Small intestine (tissue), 7 donors: ENCODE results near the gene KLK7. TPM values are rescaled to one million over a fixed set of nuclear protein-coding genes. Genes with fewer than 3 reads are reported as not detected.

Source experiments
- DNase-seq, 2 donors: peaks; one replicate each; pipeline versions ENCODE4 v3.0.0 to v3.0.0-alpha.2; 2013
- FAIRE-seq: peaks from 2 replicates; lab custom pipeline; 2012; peaks lifted over from hg19 to GRCh38; lab: Jason Lieb, UNC
- H3K27ac ChIP-seq, 3 donors: one replicate each; pipeline ENCODE4 v1.5.1; 2013; ENCODE audit warnings: low read length in 2 of 3, mild to moderate bottlenecking in 2 of 3, control low read depth in 1 of 3, inconsistent platforms in 1 of 3, low read depth in 1 of 3, moderate library complexity in 1 of 3
- H3K27me3 ChIP-seq, 3 donors: one replicate each; pipeline ENCODE4 v1.6.1; 2013; ENCODE audit warnings: low read length in 3 of 3, inconsistent platforms in 1 of 3; ENCODE audit not compliant: control insufficient read depth in 3 of 3, insufficient read depth in 3 of 3
- H3K36me3 ChIP-seq, 3 donors: one replicate each; pipeline ENCODE4 v1.6.1; 2013; ENCODE audit warnings: low read length in 3 of 3, inconsistent platforms in 1 of 3, low read depth in 1 of 3, mild to moderate bottlenecking in 1 of 3, moderate library complexity in 1 of 3; ENCODE audit not compliant: control insufficient read depth in 3 of 3, insufficient read depth in 2 of 3
- H3K4me1 ChIP-seq, 3 donors: one replicate each; pipeline ENCODE4 v1.6.1; 2013; ENCODE audit warnings: low read length in 2 of 3, inconsistent platforms in 1 of 3, low read depth in 1 of 3, mild to moderate bottlenecking in 1 of 3, moderate library complexity in 1 of 3; ENCODE audit not compliant: control insufficient read depth in 3 of 3, insufficient read depth in 2 of 3
- H3K4me3 ChIP-seq, 3 donors: one replicate each; pipeline ENCODE4 v1.5.1; 2013; ENCODE audit warnings: low read length in 3 of 3, control low read depth in 1 of 3, inconsistent platforms in 1 of 3, low read depth in 1 of 3, mild to moderate bottlenecking in 1 of 3, moderate library complexity in 1 of 3
- H3K9me3 ChIP-seq, 2 donors: one replicate each; pipeline ENCODE4 v1.6.1; 2013; ENCODE audit warnings: low read depth in 1 of 2, low read length in 1 of 2; ENCODE audit not compliant: control insufficient read depth in 2 of 2, insufficient read depth in 1 of 2
- whole genome bisulfite sequencing, 3 donors: extraction: QIAGEN DNeasy Blood & Tissue Kit; methylation state at CpG; one replicate each; pipeline ENCODE4 v1.1.7; 2013; 5-methylcytosine and 5-hydroxymethylcytosine counted together
- polyA plus RNA-seq, 4 donors: library from polyadenylated mRNA; stranded (reverse) in 3 of 4; unstranded in 1 of 4; fragments of 200-250 nt in 3 of 4; fragments of 120-200 nt in 1 of 4; gene quantifications; one replicate each; pipeline versions ENCODE4 v1.2.1 to v1.2.3, GENCODE V29; 2013
- donor health status: healthy with polysubstance abuse.
- donor health status: control.
- donor health status: control.
- donor health status: Bipolar disorder and iron deficiency.
- donor health status: healthy.

Gene KLK7
- polyA plus RNA-seq, 4 donors: 0.07 TPM; not detected in 3

DNA sequence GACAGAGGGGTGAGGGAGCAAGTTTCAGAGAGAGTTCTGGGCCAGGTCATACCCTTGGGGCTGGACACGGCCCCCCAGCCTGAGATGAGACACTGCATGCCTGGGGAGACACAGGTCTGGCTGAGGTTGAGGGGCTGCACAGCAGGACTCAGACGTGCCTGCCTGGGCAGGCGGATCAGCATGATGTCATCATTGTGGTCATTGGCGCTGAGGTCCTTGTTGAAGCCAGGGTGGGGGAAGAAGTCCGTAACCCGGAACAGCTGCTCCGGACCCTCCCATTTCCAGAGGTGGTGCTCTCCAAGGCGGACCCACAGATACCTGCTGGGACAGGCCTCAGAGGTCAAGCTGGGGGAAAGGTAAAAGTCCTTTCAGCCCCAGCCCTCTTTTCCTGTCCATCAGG is 22.7 kb upstream of the KLK7 start:
- no peak overlapping the region for H3K27ac ChIP-seq
- no peak overlapping the region for H3K4me3 ChIP-seq
- H3K36me3 ChIP-seq: no peaks in the 10 kb centered on the region
- peaks cover 0 to 3% of the 10 kb centered on the region in 2 donors for H3K9me3 ChIP-seq
- 54 to 66% (median 54%) methylated on average over 7 to 8 of the region's 8 CpGs for WGBS, 3 donors
- DNase-seq (no peak), FAIRE-seq (no peak)
- H3K27me3 ChIP-seq: peaks cover 0 to 8% (median 4%) of the 10 kb centered on the region in 3 donors
- H3K4me1 ChIP-seq: no peaks in the 10 kb centered on the region

DNA sequence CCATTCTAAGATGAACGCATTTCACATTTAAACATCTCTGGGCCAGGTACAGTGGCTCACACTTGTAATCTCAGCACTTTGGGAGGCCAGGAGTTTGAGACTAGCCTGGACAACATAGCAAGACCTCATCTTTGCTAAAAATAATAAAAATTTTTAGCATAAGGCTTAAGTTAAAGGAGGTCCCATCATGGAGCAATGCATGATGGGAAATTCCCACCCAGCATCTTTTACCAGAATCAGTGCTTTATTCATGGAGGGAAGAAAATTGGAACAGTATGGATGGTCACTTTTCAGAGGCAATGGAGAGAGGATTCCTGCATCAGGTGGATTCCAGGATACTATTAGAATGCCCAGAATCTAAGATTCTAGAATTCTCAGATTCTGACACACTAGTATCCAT is 21.5 kb upstream of the KLK7 start:
- Histone ChIP-seq H3K4me3 (no peak overlapping the region), H3K27me3 (peaks cover 0 to 11% (median 11%) of the 10 kb centered on the region in 3 donors), H3K27ac (no peak overlapping the region), H3K36me3 (no peaks in the 10 kb centered on the region), H3K9me3 (peaks cover 0 to 3% of the 10 kb centered on the region in 2 donors), H3K4me1 (no peaks in the 10 kb centered on the region)
- FAIRE-seq (no peak), DNase-seq (no peak)
- 81 to 90% (median 88%) methylated on average over 1 of the region's 1 CpG for whole genome bisulfite sequencing, 3 donors

DNA sequence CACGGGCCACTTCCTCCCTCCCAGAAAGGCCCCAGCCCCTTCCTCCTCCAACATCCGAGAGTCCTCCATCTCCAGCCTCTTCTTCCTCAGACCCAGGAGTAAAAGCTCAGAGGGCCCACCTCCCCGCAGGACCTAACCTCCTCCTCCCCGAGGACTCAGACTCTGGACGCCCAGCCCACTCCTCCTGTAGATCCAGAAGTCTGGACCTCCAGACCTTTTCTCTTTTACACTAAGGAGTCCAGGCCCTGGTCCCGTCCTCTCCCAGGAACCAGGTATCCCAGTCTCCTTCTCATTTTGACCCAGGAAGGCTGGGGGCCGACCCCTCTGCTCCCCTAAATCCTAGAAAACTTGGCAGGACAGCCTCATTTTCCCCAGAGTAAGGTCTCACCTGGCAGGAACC is 19.6 kb upstream of the KLK7 start:
- H3K27me3 ChIP-seq: peaks cover 0 to 11% (median 11%) of the 10 kb centered on the region in 3 donors
- FAIRE-seq (no peak), DNase-seq (no peak)
- H3K27ac ChIP-seq: no peak overlapping the region
- no peaks in the 10 kb centered on the region for H3K4me1 ChIP-seq
- H3K9me3 ChIP-seq: peaks cover 0 to 3% of the 10 kb centered on the region in 2 donors
- WGBS, 3 donors: 73 to 80% (median 79%) methylated on average over 7 of the region's 7 CpGs
- H3K4me3 ChIP-seq: no peak overlapping the region
- no peaks in the 10 kb centered on the region for H3K36me3 ChIP-seq

DNA sequence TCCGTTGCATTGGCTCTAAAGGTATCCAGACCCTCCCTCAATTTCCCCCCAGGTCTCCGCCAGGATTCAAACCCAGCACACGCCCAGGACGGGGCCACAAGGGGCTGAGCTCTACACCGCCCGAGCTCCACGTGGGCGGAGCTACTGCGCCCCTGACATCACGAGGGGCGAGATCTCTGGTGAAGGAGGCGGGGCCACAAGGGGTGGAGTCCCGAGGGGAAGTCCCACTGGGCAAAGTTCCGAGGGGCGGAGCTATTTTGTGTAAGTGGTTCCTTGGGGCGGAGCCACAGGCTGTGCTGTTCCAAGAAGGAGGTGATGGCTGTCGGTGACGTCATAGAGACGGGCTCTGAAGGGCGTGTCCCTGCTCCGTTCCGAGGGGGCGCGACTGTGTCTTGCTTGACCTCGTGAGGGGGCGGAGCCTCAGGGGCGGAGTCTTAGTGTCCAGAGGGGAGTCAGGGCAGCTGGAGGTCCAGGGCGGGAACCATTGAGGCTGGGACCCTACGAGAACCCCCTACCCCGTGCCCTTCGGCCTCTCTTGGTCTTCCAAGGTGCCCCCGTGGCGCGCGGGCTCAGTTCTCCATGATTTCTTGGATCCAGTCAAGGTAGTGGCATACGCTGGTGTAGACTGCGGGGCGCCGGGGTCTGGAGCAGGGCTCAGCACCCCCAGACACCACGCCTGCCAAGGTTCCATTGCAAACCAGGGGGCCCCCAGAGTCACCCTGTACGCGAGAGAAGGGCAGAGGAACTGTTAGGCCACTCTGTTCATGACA is 19.0 kb upstream of the KLK7 start:
- no peak overlapping the region for H3K4me3 ChIP-seq
- H3K27me3 ChIP-seq: peaks cover 0 to 11% (median 11%) of the 10 kb centered on the region in 3 donors
- no peaks in the 10 kb centered on the region for H3K4me1 ChIP-seq
- no peaks in the 10 kb centered on the region for H3K36me3 ChIP-seq
- peak in 1 of 2 donors; percentile 10 for DNase-seq
- no peak overlapping the region for H3K27ac ChIP-seq
- no peak for FAIRE-seq
- H3K9me3 ChIP-seq: peaks cover 0 to 3% of the 10 kb centered on the region in 2 donors
- 46 to 64% (median 62%) methylated on average over 31 to 42 of the region's 42 CpGs for WGBS, 3 donors

DNA sequence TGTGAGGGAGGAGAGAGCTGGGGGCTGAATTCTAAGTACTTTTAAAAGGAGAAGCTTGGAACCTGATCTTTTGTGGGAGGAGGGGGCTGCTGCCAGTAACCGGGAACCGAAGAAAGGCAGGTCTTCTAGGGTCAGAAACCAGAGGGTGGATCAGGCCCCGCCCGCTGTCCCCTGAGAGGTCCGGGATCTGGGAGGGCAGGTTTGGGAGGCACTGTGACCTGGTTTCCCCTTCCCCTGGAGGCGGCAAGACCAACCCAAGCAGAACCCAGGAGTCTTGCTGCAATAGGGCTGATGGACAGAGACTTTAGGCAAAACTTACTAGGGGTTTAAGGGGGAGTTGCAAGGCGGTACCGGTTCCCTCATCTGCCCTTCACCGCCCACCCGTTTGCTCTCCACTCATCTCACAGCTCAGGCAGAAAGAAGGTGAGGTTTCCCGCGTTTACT is 18.4 kb upstream of the KLK7 start:
- Histone ChIP-seq H3K36me3 (no peaks in the 10 kb centered on the region), H3K4me3 (no peak overlapping the region), H3K9me3 (peaks cover 0 to 3% of the 10 kb centered on the region in 2 donors), H3K27ac (no peak overlapping the region), H3K4me1 (no peaks in the 10 kb centered on the region), H3K27me3 (peaks cover 0 to 11% (median 11%) of the 10 kb centered on the region in 3 donors)
- 36 to 58% (median 48%) methylated on average over 12 of the region's 12 CpGs for WGBS, 3 donors
- no peak for FAIRE-seq
- no peak for DNase-seq

DNA sequence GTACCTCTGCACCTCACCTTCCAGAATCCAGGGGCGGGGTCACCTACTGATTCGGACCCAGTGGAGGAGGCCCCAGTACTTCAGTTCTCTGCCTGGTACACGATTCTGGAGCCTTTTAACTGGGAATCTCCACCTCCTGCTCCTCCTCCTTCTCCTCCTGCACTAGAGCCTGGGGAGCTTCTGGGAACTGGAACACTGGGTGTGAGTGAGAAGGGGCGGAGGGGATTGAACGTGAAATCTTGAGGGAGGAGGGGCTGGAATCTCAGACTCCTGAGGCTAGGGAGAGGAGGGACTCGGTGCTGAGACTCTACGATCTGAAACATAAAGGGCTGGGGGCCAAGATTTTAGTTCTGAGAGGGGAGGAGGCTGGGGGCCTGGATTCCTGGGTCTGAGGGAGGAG is 17.8 kb upstream of the KLK7 start, which contains the start of gene KLK8:
KLK8 (minus strand) TSS at position 90 of the 400 bp plus-strand sequence. CDS start 437 bp downstream, outside the sequence.
- Histone ChIP-seq H3K27ac (no peak within 1 kb of the TSS), H3K36me3 (no peaks in the 10 kb centered on the region), H3K27me3 (peaks cover 0 to 11% (median 11%) of the 10 kb centered on the region in 3 donors), H3K4me1 (no peaks in the 10 kb centered on the region), H3K9me3 (peaks cover 0 to 3% of the 10 kb centered on the region in 2 donors), H3K4me3 (no peak within 1 kb of the TSS)
- FAIRE-seq (no peak), DNase-seq (no peak)
- WGBS, 3 donors: 27 to 41% (median 29%) methylated on average over 6 to 7 of the region's 7 CpGs

DNA sequence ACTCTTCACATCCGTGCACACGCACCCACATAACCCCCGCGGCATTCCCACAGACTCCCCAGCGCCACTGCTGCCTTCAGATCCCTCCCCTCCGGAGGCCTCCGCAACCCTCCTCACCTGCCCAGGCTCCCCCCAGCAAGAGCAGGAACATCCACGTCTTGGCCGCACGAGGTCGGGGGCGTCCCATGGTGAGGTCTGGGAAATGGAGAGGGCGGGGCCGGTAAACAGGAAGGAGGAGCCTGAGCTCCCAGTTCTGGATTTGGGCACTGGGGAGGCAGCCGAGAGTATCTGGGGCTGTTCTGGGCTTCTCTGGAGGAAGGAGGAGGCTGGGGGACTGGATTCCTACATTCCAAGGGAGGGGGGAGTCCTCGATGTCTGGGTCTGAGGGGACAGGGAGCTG is 17.3 kb upstream of the KLK7 start:
- WGBS, 3 donors: 32 to 38% (median 38%) methylated on average over 16 of the region's 16 CpGs
- H3K4me3 ChIP-seq: no peak overlapping the region
- H3K27me3 ChIP-seq: peaks cover 0 to 11% (median 9%) of the 10 kb centered on the region in 3 donors
- no peaks in the 10 kb centered on the region for H3K36me3 ChIP-seq
- H3K9me3 ChIP-seq: peaks cover 0 to 3% of the 10 kb centered on the region in 2 donors
- H3K4me1 ChIP-seq: no peaks in the 10 kb centered on the region
- no peak overlapping the region for H3K27ac ChIP-seq
- FAIRE-seq: no peak
- no peak for DNase-seq

DNA sequence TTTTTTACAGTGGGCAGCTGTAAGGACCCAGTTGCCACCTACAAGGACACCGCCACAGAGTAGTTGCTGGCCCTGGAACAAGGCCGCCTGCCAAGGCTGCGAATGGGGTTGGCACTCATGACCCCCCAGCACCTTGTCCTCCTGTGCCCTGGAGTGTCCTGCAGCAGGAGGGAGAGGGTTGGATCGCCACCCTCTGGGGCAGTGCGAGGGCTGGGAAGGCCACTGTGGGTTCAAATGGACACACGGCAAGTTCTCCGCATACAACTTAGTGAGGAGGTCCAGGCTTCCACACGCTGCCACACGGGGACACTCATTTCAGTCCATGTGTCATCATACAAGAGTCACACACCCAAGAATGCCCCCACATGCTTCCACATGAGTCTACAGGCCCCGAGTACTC is 16.7 kb upstream of the KLK7 start:
- Histone ChIP-seq H3K9me3 (peaks cover 0 to 3% of the 10 kb centered on the region in 2 donors), H3K36me3 (no peaks in the 10 kb centered on the region), H3K4me3 (no peak overlapping the region), H3K27me3 (peaks cover 0 to 11% (median 9%) of the 10 kb centered on the region in 3 donors), H3K4me1 (no peaks in the 10 kb centered on the region), H3K27ac (no peak overlapping the region)
- no peak for DNase-seq
- no peak for FAIRE-seq
- WGBS, 3 donors: 81 to 89% (median 86%) methylated on average over 10 of the region's 10 CpGs
